ENCODE results near the gene YLPM1.

DNA sequence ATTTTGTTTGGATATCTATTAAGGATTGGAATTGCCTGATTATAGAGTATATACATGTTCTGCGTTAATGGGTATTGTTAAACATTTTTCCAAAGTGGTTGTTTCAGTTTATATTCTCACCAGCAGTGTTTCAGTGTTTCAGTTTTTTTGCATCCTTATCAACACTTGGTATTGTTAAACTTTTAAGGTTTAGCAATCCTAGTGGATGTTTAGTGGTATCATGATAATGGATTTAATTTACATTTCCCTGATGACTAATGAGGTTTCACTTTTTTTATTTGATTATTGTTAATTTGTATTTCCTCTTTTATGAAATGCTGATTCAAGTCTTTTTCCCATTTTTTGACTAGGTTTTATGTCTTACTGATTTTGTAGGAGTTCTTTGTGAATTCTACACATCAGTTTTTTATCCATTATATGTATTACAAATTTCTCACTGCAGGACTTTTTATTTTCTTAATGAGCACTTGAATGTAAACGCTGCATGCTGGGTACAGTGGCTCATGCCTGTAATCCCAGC lies 23.7 kb downstream of the YLPM1 start:
- TF ChIP-seq EZH2 (IDR thresholded peaks at IDR 0.05; ENCODE audit: insufficient read depth, low read length), result no peak
- TF ChIP-seq, protein P1, sequence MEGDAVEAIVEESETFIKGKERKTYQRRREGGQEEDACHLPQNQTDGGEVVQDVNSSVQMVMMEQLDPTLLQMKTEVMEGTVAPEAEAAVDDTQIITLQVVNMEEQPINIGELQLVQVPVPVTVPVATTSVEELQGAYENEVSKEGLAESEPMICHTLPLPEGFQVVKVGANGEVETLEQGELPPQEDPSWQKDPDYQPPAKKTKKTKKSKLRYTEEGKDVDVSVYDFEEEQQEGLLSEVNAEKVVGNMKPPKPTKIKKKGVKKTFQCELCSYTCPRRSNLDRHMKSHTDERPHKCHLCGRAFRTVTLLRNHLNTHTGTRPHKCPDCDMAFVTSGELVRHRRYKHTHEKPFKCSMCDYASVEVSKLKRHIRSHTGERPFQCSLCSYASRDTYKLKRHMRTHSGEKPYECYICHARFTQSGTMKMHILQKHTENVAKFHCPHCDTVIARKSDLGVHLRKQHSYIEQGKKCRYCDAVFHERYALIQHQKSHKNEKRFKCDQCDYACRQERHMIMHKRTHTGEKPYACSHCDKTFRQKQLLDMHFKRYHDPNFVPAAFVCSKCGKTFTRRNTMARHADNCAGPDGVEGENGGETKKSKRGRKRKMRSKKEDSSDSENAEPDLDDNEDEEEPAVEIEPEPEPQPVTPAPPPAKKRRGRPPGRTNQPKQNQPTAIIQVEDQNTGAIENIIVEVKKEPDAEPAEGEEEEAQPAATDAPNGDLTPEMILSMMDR (IDR thresholded peaks at IDR 0.05; ENCODE audit: insufficient read depth, low read depth, low read length), result peak; percentile 3
